ENCODE measurements around the gene GPANK1. TPM values are rescaled to one million over a fixed set of nuclear protein-coding genes. Genes with fewer than 3 reads are reported as not detected.
A peak's percentile ranks its signal among the peaks of the same experiment; 100 is the strongest.

Gene GPANK1
- total RNA-seq, 2 experiments from 2014 or later, result 29.0 to 34.7 TPM

GRCh38 chr6:31660381-31661261 is 4.2 kb downstream of the GPANK1 start, which contains the start of gene C6orf47:
TSS of gene C6orf47 (minus strand) at chr6:31660778. CDS start at chr6:31659947, 831 bp downstream.
- Mint-ChIP-seq H3K4me1 (ENCODE audit: low read depth) (peaks cover 85% of the 10 kb centered on the region), H3K36me3 (ENCODE audit: low read depth) (peaks cover 82% of the 10 kb centered on the region), H3K27ac (peak within 1 kb of the TSS; percentile 88), H3K4me3 (peak within 1 kb of the TSS; percentile 91), H3K9me3 (ENCODE audit: insufficient read depth) (no peaks in the 10 kb centered on the region), H3K27me3 (ENCODE audit: low read depth) (no peaks in the 10 kb centered on the region)
- ChIA-PET POLR2A (interaction anchor here (0.6 to 2.6 kb wide), 14 partner anchors 8 to 959 kb away, joined by 3 to 34 read pairs (median 3); partner anchors contain the start of genes ABHD16A, BAG6, CLIC1 and DDX39B), CTCF (interaction anchor here (0.8 to 2.6 kb wide), 6 partner anchors 8 to 262 kb away, joined by 3 to 6 read pairs (median 4); partner anchors contain the start of genes BAG6 and MSH5)
- peak; percentile 74 for ATAC-seq
- DNase-seq, result peak; percentile 85

DNA sequence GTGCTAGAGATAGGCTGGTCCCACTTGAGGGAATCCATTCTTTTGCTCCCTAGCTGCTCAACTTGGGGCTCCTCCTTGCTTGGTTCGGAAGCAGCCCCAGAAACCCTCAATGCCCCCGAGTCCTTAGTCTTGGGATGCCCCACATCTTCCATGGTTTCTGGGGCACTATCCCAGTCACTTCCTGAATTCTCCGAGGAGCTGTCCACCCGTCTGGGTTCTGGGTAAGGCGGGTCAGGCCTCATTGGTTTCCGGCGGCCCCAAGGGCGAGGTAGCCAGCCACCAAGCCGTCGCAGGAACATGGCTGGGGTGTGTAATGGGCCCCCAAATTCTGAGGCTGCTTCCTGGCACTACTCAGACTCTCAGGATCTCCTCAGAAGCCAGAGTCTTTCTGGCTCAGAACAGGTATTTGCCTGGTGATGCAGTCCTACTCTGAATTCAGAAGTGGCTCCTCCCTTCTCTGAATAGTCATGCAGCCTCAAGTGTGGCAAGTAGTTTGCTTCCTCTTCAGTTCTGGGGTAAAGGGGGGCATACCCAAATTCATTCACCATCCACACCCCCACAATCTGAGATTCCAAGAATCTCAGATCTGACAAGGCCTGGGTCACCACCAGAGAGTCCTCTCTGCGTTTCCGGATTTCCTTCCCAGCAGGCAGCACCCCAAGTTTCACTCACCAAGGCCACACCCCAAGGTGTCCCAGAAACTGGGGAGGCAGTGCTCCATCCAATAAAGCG is 5.0 kb downstream of the GPANK1 start:
- DNase-seq (peak; percentile 61), ATAC-seq (peak; percentile 43)
- no peaks in the 10 kb centered on the region for H3K9me3 Mint-ChIP-seq (ENCODE audit: insufficient read depth)
- CTCF ChIA-PET, result interaction anchor here (0.8 to 2.6 kb wide), 3 partner anchors 61 to 80 kb away, joined by 3 to 6 read pairs (median 3); partner anchors contain the start of gene MSH5
- peak overlapping the region; percentile 88 for H3K27ac Mint-ChIP-seq
- peaks cover 87% of the 10 kb centered on the region for H3K36me3 Mint-ChIP-seq (ENCODE audit: low read depth)
- POLR2A ChIA-PET, result interaction anchor here (0.9 to 2.6 kb wide), 7 partner anchors 7 to 118 kb away, joined by 3 to 34 read pairs (median 6); partner anchors contain the start of genes ABHD16A, BAG6, CLIC1 and DDX39B
- H3K27me3 Mint-ChIP-seq (ENCODE audit: low read depth), result no peaks in the 10 kb centered on the region
- peak overlapping the region; percentile 91 for H3K4me3 Mint-ChIP-seq
- peaks cover 90% of the 10 kb centered on the region for H3K4me1 Mint-ChIP-seq (ENCODE audit: low read depth)

GRCh38 chr6:31658983-31659648 is 5.7 kb downstream of the GPANK1 start:
- H3K4me1 Mint-ChIP-seq (ENCODE audit: low read depth), result peaks cover 85% of the 10 kb centered on the region
- peaks cover 80% of the 10 kb centered on the region for H3K36me3 Mint-ChIP-seq (ENCODE audit: low read depth)
- H3K27ac Mint-ChIP-seq, result peak overlapping the region; percentile 88
- no peaks in the 10 kb centered on the region for H3K9me3 Mint-ChIP-seq (ENCODE audit: insufficient read depth)
- ChIA-PET POLR2A (interaction anchor here (1.5 kb wide), 1 partner anchor 79 kb away, joined by 5 read pairs; no protein-coding TSS in a partner anchor), CTCF (no interaction called here)
- no peak for DNase-seq
- peak overlapping the region; percentile 91 for H3K4me3 Mint-ChIP-seq
- no peak for ATAC-seq
- no peaks in the 10 kb centered on the region for H3K27me3 Mint-ChIP-seq (ENCODE audit: low read depth)

- CTCF ChIA-PET, result interaction anchor here (1.3 to 1.4 kb wide), 2 partner anchors 62 to 172 kb away, joined by 3 to 4 read pairs; no protein-coding TSS in a partner anchor
- no peak for DNase-seq
- POLR2A ChIA-PET, result interaction anchor here (0.8 to 1.1 kb wide), 2 partner anchors 13 to 82 kb away, joined by 3 read pairs; no protein-coding TSS in a partner anchor
- H3K4me1 Mint-ChIP-seq (ENCODE audit: low read depth), result peaks cover 80% of the 10 kb centered on the region
- peaks cover 71% of the 10 kb centered on the region for H3K36me3 Mint-ChIP-seq (ENCODE audit: low read depth)
- ATAC-seq, result no peak
- H3K27me3 Mint-ChIP-seq (ENCODE audit: low read depth), result no peaks in the 10 kb centered on the region
- H3K27ac Mint-ChIP-seq, result peak overlapping the region; percentile 89
- no peaks in the 10 kb centered on the region for H3K9me3 Mint-ChIP-seq (ENCODE audit: insufficient read depth)
- peak overlapping the region; percentile 91 for H3K4me3 Mint-ChIP-seq
Measured at GRCh38 chr6:31658158-31658688, 6.6 kb downstream of the GPANK1 start.

DNA sequence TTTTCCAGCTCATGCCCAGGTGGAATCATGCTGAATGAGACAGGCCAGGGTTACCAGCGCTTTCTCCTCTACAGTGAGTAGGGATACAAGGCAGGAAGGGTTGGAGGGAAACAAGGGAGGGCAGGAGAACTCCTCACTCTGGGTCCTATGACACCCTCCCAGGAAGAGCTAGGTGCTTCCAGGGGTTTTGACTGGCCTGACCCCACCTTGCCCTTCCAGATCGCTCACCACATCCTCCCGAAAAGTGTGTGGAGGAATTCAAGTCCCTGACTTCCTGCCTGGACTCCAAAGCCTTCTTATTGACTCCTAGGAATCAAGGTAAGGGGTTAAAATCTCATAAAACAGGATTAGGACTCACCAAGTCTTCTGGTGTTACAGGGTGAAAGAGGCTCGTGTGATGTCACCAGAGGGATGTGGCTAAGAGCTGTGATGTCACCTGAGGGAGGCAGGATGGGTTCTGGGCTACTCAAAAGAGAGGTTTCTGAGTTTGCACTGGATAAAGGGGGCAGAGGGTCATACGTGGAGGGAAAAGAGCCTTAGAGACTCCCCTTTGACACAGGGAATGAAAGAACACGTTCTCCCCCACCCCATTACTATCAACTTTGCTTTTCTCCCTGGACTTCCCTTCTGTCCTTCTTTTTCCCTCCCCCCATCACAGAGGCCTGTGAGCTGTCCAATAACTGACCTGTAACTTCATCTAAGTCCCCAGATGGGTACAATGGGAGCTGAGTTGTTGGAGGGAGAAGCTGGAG is 7.2 kb downstream of the GPANK1 start:
- CTCF ChIA-PET, result interaction anchor here (1.2 to 1.4 kb wide), 3 partner anchors 61 to 173 kb away, joined by 3 to 5 read pairs (median 4); no protein-coding TSS in a partner anchor
- peaks cover 78% of the 10 kb centered on the region for H3K4me1 Mint-ChIP-seq (ENCODE audit: low read depth)
- no peaks in the 10 kb centered on the region for H3K27me3 Mint-ChIP-seq (ENCODE audit: low read depth)
- ATAC-seq (no peak), DNase-seq (peak; percentile 73)
- no peaks in the 10 kb centered on the region for H3K9me3 Mint-ChIP-seq (ENCODE audit: insufficient read depth)
- POLR2A ChIA-PET, result interaction anchor here (0.8 to 6.8 kb wide), 4 partner anchors 7 to 81 kb away, joined by 3 to 109 read pairs (median 3); partner anchors contain the start of genes CSNK2B and GPANK1
- H3K4me3 Mint-ChIP-seq, result peak overlapping the region; percentile 91
- H3K36me3 Mint-ChIP-seq (ENCODE audit: low read depth), result peaks cover 69% of the 10 kb centered on the region
- peak overlapping the region; percentile 89 for H3K27ac Mint-ChIP-seq

- Mint-ChIP-seq H3K4me3 (no peak within 1 kb of the TSS), H3K27ac (peak within 1 kb of the TSS; percentile 54)
- CTCF ChIA-PET, result interaction anchor here (1.1 kb wide), 1 partner anchor 174 kb away, joined by 5 read pairs; no protein-coding TSS in a partner anchor
Measured at GRCh38 chr6:31655349-31656237, 9.2 kb downstream of the GPANK1 start, which contains the start of gene APOM. TSS of gene APOM (plus strand) at chr6:31655894. CDS start at chr6:31655967, 73 bp downstream.

DNA sequence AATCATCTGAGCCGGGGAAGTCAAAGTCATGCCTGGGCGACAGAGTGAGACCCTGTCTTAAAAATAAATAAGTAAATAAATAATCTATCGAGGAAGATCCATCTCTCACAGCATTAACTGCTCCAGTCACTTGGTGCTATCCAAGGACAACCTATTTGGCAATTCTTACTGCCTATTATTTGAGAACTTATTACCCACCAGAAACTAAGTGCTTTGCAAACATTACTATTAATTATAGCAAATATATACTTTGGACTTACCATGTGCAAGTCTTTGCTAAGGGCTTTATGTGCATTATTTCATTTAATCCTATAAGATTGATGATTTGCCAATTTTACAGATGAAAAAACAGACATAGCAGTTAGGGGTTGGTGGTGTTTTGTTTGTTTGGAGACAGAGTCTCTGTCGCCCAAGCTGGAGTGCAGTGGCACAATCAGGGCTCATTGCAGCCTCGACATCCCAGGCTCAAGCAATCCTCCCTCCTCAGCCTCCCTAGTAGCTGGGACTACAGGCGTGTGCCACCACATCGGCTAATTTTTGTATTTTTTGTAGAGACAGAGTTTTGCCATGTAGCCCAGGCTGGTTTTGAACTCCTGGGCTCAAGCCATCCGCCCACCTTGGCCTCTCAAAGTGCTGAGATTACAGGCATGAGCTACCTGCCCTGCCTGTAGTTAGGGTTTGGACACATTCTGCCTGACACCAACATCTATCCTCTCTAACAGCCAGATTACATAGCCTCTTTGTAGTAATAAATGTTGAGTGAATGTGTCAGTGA is 10.0 kb downstream of the GPANK1 start:
- no peak for DNase-seq
- H3K27me3 Mint-ChIP-seq (ENCODE audit: low read depth), result no peaks in the 10 kb centered on the region
- POLR2A ChIA-PET, result interaction anchor here (0.9 to 6.8 kb wide), 5 partner anchors 10 to 178 kb away, joined by 3 to 109 read pairs (median 5); partner anchors contain the start of genes ABHD16A, CSNK2B, GPANK1 and HSPA1B
- peaks cover 69% of the 10 kb centered on the region for H3K4me1 Mint-ChIP-seq (ENCODE audit: low read depth)
- peak overlapping the region; percentile 43 for H3K4me3 Mint-ChIP-seq
- no peak for ATAC-seq
- peaks cover 60% of the 10 kb centered on the region for H3K36me3 Mint-ChIP-seq (ENCODE audit: low read depth)
- H3K27ac Mint-ChIP-seq, result no peak overlapping the region
- CTCF ChIA-PET, result interaction anchor here (0.6 to 4.3 kb wide), 4 partner anchors 10 to 175 kb away, joined by 3 to 34 read pairs (median 4); partner anchors contain the start of genes CSNK2B and GPANK1
- no peaks in the 10 kb centered on the region for H3K9me3 Mint-ChIP-seq (ENCODE audit: insufficient read depth)

More at GRCh38 chr6:31655349-31656237, 9.2 kb downstream of the GPANK1 start, which contains the start of gene APOM:
- DNase-seq (no peak), ATAC-seq (no peak)
- peaks cover 63% of the 10 kb centered on the region for H3K36me3 Mint-ChIP-seq (ENCODE audit: low read depth)
- POLR2A ChIA-PET, result interaction anchor here (1.7 to 6.8 kb wide), 2 partner anchors 9 to 48 kb away, joined by 5 to 109 read pairs; partner anchors contain the start of genes ABHD16A, CSNK2B and GPANK1
- H3K27me3 Mint-ChIP-seq (ENCODE audit: low read depth), result no peaks in the 10 kb centered on the region
- H3K4me1 Mint-ChIP-seq (ENCODE audit: low read depth), result peaks cover 70% of the 10 kb centered on the region
- no peaks in the 10 kb centered on the region for H3K9me3 Mint-ChIP-seq (ENCODE audit: insufficient read depth)

DNA sequence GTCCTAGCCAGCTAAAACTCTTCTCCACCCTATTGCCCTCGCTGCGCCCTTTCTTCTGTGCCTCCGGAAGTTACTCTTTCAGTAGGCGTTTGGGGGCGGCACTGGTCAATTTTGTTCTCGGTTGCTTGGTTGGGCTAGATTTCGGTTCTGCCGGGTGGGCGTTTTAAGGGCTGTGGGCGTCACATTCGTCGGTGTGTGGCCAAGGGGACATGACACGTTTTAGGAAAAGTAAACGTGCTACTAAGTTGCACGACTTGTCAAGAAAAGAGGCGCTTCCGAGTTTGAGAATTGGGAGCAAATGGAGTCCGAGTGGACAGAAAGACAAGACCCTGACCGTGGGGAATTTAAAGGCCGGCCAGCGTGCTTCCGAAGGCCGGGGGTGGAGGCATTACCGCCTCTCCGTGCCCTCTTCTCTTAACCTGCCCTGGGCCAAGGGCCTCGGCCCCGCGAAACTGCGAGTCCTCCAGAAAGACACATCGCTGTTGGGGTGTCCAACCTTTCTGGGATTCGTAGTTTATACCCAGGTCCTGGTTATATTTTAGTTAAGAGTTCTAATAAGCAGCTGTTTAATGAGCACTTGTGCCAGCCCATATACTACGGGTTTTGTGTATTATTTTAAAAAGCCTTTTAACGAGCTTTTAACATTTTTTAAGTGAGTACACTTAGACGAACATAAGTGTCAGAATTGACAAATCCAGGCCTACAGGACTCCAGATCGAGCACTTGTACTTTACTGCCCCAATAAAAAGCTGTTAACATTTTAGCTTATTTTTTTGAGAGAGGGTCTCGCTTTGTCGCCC is 11.7 kb downstream of the GPANK1 start:
- Mint-ChIP-seq H3K4me1 (ENCODE audit: low read depth) (peaks cover 66% of the 10 kb centered on the region), H3K27me3 (ENCODE audit: low read depth) (no peaks in the 10 kb centered on the region), H3K9me3 (ENCODE audit: insufficient read depth) (no peaks in the 10 kb centered on the region), H3K27ac (peak overlapping the region; percentile 98), H3K36me3 (ENCODE audit: low read depth) (peaks cover 59% of the 10 kb centered on the region), H3K4me3 (peak overlapping the region; percentile 96)
- ChIA-PET POLR2A (interaction anchor here (0.7 to 6.8 kb wide), 33 partner anchors 8 to 1189 kb away, joined by 3 to 109 read pairs (median 3); partner anchors contain the start of genes ATP6V1G2, C6orf47, CSNK2B and DDX39B), CTCF (interaction anchor here (0.7 to 4.3 kb wide), 12 partner anchors 8 to 211 kb away, joined by 3 to 34 read pairs (median 4); partner anchors contain the start of genes ATP6V1G2, CSNK2B, DDX39B and GPANK1)
- ATAC-seq (peak; percentile 72), DNase-seq (peak; percentile 93)

Measured in activated CD8-positive, alpha-beta T cell treated with anti-CD3 and anti-CD28 coated beads, Interleukin-2, amount 10 ng/mL, durations not matched to agents 7 days and 5 days (primary cell).